SK-N-SH treated with all-trans-retinoic acid at 6 μM for 48 hours (cell line): Measurements from ENCODE around the gene DPM3.

ENCODE experiments used
- ATAC-seq: fragments of 200-7000 bp; cut with Tn5 transposase; 3 replicates; pipeline ENCODE4 v1.9.1; 2020; ENCODE audit warnings: mild to moderate bottlenecking, moderate library complexity
- ARNTL ChIP-seq: fragments of 450-650 bp; formaldehyde crosslinking; IDR thresholded peaks from 2 replicates; pipeline ENCODE4 v1.5.0; 2020; ENCODE audit warnings: low read depth, mild to moderate bottlenecking, moderate library complexity, borderline replicate concordance
- BACH2 ChIP-seq: fragments of 250-450 bp; sonication (Bioruptor Pico); IDR thresholded peaks from 2 replicates; pipeline ENCODE4 v1.9.0; 2021; ENCODE audit warnings: mild to moderate bottlenecking, borderline replicate concordance
- CSDC2 ChIP-seq: fragments of 250-450 bp; sonication (Bioruptor Pico); IDR thresholded peaks from 2 replicates; pipeline ENCODE4 v1.5.0; 2020; ENCODE audit warnings: mild to moderate bottlenecking, moderate library complexity
- ESRRG ChIP-seq: fragments of 250-450 bp; sonication (Bioruptor Pico); IDR thresholded peaks from 2 replicates; pipeline ENCODE4 v1.6.1; 2021; ENCODE audit warnings: mild to moderate bottlenecking
- GLIS3 ChIP-seq: fragments of 250-450 bp; sonication (Bioruptor Pico); IDR thresholded peaks from 2 replicates; pipeline ENCODE4 v1.5.0; 2020; ENCODE audit warnings: mild to moderate bottlenecking, moderate library complexity
- ISL1 ChIP-seq: fragments of 250-450 bp; sonication (Bioruptor Pico); IDR thresholded peaks from 2 replicates; pipeline ENCODE4 v2.1.2; 2022; ENCODE audit warnings: mild to moderate bottlenecking, moderate library complexity
- OSR1 ChIP-seq: fragments of 250-450 bp; sonication (Bioruptor Pico); IDR thresholded peaks from 2 replicates; pipeline ENCODE4 v1.8.0; 2022; ENCODE audit warnings: moderate library complexity, mild to moderate bottlenecking, inconsistent platforms
- PPARA ChIP-seq: fragments of 250-450 bp; sonication (Bioruptor Pico); IDR thresholded peaks from 2 replicates; pipeline ENCODE4 v1.5.0; 2020; ENCODE audit warnings: mild to moderate bottlenecking, borderline replicate concordance
- SNAI2 ChIP-seq: fragments of 250-450 bp; sonication (Bioruptor Pico); IDR thresholded peaks from 2 replicates; pipeline ENCODE4 v1.5.0; 2020; ENCODE audit warnings: mild to moderate bottlenecking, moderate library complexity
- TCF4 ChIP-seq: fragments of 250-450 bp; sonication (Bioruptor Pico); IDR thresholded peaks from 2 replicates; pipeline ENCODE4 v1.8.0; 2021; ENCODE audit warnings: mild to moderate bottlenecking, moderate library complexity, borderline replicate concordance
- TOX ChIP-seq: fragments of 250-450 bp; sonication (Bioruptor Pico); IDR thresholded peaks from 2 replicates; pipeline ENCODE4 v1.8.0; 2021; ENCODE audit warnings: mild to moderate bottlenecking, moderate library complexity, borderline replicate concordance
- ZFP3 ChIP-seq: fragments of 250-450 bp; sonication (Bioruptor Pico); IDR thresholded peaks from 2 replicates; pipeline ENCODE4 v1.5.0; 2020; ENCODE audit warnings: mild to moderate bottlenecking, moderate library complexity
- ZFP30 ChIP-seq: fragments of 450-650 bp; formaldehyde crosslinking; IDR thresholded peaks from 2 replicates; pipeline ENCODE4 v1.5.0; 2022; ENCODE audit warnings: mild to moderate bottlenecking, moderate library complexity
- ZNF565 ChIP-seq: fragments of 450-650 bp; formaldehyde crosslinking; conservative IDR thresholded peaks from 2 replicates; pipeline ENCODE4 v1.5.0; 2020; ENCODE audit warnings: low read depth, mild to moderate bottlenecking, moderate library complexity
- ZNF70 ChIP-seq: fragments of 450-650 bp; formaldehyde crosslinking; IDR thresholded peaks from 2 replicates; pipeline ENCODE4 v1.5.0; 2020; ENCODE audit warnings: mild to moderate bottlenecking, moderate library complexity
- ZNF8 ChIP-seq: fragments of 450-650 bp; formaldehyde crosslinking; IDR thresholded peaks from 2 replicates; pipeline ENCODE4 v1.5.0; 2020; ENCODE audit warnings: mild to moderate bottlenecking, moderate library complexity
- TF ChIP-seq, protein P1 (sequence below): fragments of 250-450 bp; sonication (Bioruptor Pico); IDR thresholded peaks from 2 replicates; pipeline ENCODE4 v1.5.1; 2021; ENCODE audit warnings: mild to moderate bottlenecking, moderate library complexity
- TF ChIP-seq, protein P2 (sequence below): fragments of 250-450 bp; sonication (Bioruptor Pico); IDR thresholded peaks from 2 replicates; pipeline ENCODE4 v1.5.0; 2020; ENCODE audit warnings: mild to moderate bottlenecking, moderate library complexity
- TF ChIP-seq, protein P3 (sequence below): fragments of 250-450 bp; sonication (Bioruptor Pico); IDR thresholded peaks from 2 replicates; pipeline ENCODE4 v1.5.1; 2020; ENCODE audit warnings: low read depth, mild to moderate bottlenecking, moderate library complexity

Gene DPM3

DNA sequence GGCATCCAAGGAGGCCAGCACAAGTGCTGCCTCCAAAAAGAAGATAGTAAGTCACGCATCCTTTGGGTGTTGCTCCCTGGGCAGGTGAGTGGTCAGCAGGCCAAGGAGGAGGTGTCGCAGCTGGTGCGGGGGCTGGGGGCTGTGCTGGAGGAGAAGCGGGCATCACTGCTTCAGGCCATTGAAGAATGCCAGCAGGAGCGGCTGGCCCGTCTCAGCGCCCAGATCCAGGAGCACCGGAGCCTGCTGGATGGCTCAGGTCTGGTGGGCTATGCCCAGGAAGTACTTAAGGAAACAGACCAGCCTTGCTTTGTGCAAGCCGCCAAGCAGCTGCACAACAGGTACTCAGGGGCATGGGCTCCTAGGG is 37.6 kb upstream of the DPM3 start (continued):
- TF ChIP-seq, protein P1, sequence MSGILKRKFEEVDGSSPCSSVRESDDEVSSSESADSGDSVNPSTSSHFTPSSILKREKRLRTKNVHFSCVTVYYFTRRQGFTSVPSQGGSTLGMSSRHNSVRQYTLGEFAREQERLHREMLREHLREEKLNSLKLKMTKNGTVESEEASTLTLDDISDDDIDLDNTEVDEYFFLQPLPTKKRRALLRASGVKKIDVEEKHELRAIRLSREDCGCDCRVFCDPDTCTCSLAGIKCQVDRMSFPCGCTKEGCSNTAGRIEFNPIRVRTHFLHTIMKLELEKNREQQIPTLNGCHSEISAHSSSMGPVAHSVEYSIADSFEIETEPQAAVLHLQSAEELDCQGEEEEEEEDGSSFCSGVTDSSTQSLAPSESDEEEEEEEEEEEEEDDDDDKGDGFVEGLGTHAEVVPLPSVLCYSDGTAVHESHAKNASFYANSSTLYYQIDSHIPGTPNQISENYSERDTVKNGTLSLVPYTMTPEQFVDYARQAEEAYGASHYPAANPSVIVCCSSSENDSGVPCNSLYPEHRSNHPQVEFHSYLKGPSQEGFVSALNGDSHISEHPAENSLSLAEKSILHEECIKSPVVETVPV (CRISPR knock-in tag) = no peak

DNA sequence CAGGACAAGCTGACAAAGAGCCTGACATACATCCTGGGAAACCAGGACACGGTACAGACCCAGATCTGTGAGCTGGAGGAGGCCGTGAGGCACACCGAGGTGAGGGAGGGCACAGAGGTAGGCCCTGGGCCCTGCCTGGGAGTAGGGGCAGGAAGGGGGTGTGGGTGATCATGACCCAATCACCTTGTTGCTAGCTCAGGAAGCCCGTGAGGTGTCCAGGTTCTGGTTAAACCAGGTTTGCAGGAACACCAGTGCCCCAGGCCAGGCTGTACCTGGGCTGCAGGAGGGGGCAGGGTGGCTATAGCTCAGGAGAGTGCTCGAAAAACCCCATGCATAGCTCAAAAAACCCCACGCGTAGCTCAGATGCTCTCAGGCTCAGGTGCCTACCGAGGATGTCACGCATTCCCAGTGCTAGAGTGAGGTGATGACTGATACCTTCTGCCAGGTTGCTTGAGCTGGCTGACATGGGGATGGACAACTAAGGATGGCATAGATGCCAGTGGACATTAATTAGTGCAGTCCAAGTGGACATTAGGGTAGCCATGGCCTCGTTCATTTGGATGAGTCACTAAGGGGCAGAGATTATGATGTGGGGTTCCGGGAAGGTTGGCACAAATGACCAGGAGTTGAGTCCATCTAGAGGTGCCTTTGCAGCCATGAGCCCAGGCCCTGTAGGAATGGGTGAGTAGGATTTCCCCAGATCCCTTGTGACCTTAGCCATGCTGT is 37.0 kb upstream of the DPM3 start:
- ATAC-seq = no peak
- TF ChIP-seq ZNF70 = no peak
- TF ChIP-seq TCF4 (CRISPR knock-in tag) = no peak
- no peak for TF ChIP-seq ZNF565 (CRISPR knock-in tag)
- TF ChIP-seq, protein P2, sequence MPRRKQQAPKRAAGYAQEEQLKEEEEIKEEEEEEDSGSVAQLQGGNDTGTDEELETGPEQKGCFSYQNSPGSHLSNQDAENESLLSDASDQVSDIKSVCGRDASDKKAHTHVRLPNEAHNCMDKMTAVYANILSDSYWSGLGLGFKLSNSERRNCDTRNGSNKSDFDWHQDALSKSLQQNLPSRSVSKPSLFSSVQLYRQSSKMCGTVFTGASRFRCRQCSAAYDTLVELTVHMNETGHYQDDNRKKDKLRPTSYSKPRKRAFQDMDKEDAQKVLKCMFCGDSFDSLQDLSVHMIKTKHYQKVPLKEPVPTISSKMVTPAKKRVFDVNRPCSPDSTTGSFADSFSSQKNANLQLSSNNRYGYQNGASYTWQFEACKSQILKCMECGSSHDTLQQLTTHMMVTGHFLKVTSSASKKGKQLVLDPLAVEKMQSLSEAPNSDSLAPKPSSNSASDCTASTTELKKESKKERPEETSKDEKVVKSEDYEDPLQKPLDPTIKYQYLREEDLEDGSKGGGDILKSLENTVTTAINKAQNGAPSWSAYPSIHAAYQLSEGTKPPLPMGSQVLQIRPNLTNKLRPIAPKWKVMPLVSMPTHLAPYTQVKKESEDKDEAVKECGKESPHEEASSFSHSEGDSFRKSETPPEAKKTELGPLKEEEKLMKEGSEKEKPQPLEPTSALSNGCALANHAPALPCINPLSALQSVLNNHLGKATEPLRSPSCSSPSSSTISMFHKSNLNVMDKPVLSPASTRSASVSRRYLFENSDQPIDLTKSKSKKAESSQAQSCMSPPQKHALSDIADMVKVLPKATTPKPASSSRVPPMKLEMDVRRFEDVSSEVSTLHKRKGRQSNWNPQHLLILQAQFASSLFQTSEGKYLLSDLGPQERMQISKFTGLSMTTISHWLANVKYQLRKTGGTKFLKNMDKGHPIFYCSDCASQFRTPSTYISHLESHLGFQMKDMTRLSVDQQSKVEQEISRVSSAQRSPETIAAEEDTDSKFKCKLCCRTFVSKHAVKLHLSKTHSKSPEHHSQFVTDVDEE (CRISPR knock-in tag) = no peak

DNA sequence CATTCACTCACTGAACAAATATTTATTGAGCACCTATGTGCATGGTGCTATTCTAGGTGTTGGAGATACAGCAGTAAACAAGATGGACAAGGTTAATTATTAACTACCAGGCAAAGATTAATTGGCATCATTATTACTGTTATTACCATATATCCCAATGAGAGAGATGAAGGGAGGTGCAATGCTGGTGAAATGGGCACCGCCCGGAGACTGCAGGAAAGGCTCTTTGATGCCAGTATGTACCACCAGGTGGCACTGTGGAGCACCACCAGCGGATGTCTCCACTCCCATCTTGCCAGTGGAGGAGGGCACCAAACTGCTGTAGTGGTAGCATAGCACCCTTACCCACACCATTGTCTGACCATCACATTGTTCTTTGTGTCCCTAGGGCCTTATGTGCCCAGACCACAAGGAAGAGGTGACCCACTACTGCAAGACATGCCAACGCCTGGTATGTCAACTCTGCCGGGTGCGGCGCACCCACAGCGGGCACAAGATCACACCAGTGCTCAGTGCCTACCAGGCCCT is 36.3 kb upstream of the DPM3 start:
- TF ChIP-seq GLIS3 (no peak), TOX (CRISPR knock-in tag) (no peak), ESRRG (CRISPR knock-in tag) (no peak), CSDC2 (CRISPR knock-in tag) (no peak)
- peak; percentile 58 for ATAC-seq

- TF ChIP-seq ZNF565 (CRISPR knock-in tag) = no peak
- TF ChIP-seq ZNF8 (CRISPR knock-in tag) = no peak
- TF ChIP-seq BACH2 (CRISPR knock-in tag) = no peak
- no peak for TF ChIP-seq ESRRG (CRISPR knock-in tag)
- ATAC-seq = no peak
Observed at GRCh38 chr1:155175927-155176371, 35.6 kb upstream of the DPM3 start.

DNA sequence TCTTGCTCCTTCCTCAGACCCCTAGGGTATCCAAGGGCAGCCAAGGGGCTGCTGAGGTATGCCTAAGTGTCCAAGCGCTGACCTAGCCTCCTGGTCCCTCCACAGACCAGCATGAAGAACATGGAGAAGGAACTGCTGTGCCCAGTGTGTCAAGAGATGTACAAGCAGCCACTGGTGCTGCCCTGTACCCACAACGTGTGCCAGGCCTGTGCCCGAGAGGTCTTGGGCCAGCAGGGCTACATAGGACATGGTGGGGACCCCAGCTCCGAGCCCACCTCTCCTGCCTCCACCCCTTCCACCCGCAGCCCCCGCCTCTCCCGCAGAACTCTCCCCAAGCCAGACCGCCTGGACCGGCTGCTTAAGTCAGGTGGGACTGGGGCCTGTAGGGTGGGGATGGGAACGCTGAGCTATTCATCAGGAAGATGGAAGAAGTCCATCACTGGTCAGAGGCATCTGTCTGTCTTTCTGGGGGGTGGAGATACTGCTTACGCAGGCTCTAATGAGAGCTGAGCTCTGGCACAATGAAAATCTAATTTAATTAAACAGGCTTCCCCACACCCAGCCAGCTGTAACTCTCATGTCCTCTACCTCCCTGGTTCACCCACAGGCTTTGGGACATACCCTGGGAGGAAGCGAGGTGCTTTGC is 35.1 kb upstream of the DPM3 start:
- TF ChIP-seq ZFP3 (no peak), ARNTL (CRISPR knock-in tag) (no peak), SNAI2 (CRISPR knock-in tag) (no peak), TCF4 (CRISPR knock-in tag) (no peak), BACH2 (CRISPR knock-in tag) (no peak), TOX (CRISPR knock-in tag) (no peak), ISL1 (no peak), PPARA (CRISPR knock-in tag) (no peak), ZNF565 (CRISPR knock-in tag) (no peak), CSDC2 (CRISPR knock-in tag) (no peak), ZFP30 (CRISPR knock-in tag) (no peak), GLIS3 (no peak), OSR1 (no peak)
- TF ChIP-seq, protein P2 (CRISPR knock-in tag) = no peak
- TF ChIP-seq, protein P1 (CRISPR knock-in tag) = no peak
- TF ChIP-seq, protein P3, sequence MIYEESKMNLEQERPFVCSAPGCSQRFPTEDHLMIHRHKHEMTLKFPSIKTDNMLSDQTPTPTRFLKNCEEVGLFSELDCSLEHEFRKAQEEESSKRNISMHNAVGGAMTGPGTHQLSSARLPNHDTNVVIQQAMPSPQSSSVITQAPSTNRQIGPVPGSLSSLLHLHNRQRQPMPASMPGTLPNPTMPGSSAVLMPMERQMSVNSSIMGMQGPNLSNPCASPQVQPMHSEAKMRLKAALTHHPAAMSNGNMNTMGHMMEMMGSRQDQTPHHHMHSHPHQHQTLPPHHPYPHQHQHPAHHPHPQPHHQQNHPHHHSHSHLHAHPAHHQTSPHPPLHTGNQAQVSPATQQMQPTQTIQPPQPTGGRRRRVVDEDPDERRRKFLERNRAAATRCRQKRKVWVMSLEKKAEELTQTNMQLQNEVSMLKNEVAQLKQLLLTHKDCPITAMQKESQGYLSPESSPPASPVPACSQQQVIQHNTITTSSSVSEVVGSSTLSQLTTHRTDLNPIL (CRISPR knock-in tag) = no peak
- ATAC-seq = no peak
